Adrenal gland (tissue), 12 donors: Measurements from ENCODE around the gene SLC51B. TPM values are rescaled to one million over a fixed set of nuclear protein-coding genes. Genes with fewer than 3 reads are reported as not detected.

Experiments
- DNase-seq, 7 donors: peaks; one replicate each; pipeline ENCODE4 v3.0.0-alpha.2; 2019 to 2020
- H3K27ac ChIP-seq, 5 donors: fragments of 200-600 bp; sonication (generic) in 4 of 5; 1 replicate in 3 of 5; 2 replicates in 2 of 5; pipeline versions ENCODE4 v1.5.1 to v1.8.0; 2016 to 2020; ENCODE audit warnings: mild to moderate bottlenecking in 1 of 5
- H3K27me3 ChIP-seq: fragments of 200-600 bp; 2 replicates; pipeline ENCODE4 v1.8.0; 2021
- H3K36me3 ChIP-seq, 2 donors: fragments of 200-600 bp; replicated peaks in 1 of 2; 1 replicate in 1 of 2; 2 replicates in 1 of 2; pipeline versions ENCODE4 v1.5.1 to v1.8.0; 2018 to 2022
- H3K4me1 ChIP-seq, 2 donors: fragments of 200-600 bp; replicated peaks in 1 of 2; 1 replicate in 1 of 2; 2 replicates in 1 of 2; pipeline versions ENCODE4 v1.5.1 to v1.8.0; 2018 to 2021
- H3K4me3 ChIP-seq, 4 donors: fragments of 200-600 bp; sonication (generic) in 3 of 4; one replicate each; pipeline ENCODE4 v1.5.1; 2016 to 2018
- H3K9me3 ChIP-seq, 3 donors: fragments of 200-600 bp; sonication (generic) in 1 of 3; replicated peaks in 1 of 3; 1 replicate in 2 of 3; 2 replicates in 1 of 3; pipeline versions ENCODE4 v1.5.1 to v1.8.0; 2016 to 2021
- CTCF ChIP-seq, 6 experiments: fragments of 450-650 bp in 4 of 6; fragments of 200-600 bp in 2 of 6; sonication (generic) in 1 of 6; IDR thresholded peaks; 1 replicate in 5 of 6; 2 replicates in 1 of 6; pipeline versions ENCODE4 v1.5.1 to v1.8.0; 2016 to 2021; ENCODE audit warnings: antibody characterized with exemption in 6 of 6, mild to moderate bottlenecking in 2 of 6, moderate library complexity in 1 of 6
- POLR2A ChIP-seq, 2 donors: fragments of 450-650 bp; IDR thresholded peaks; one replicate each; pipeline ENCODE4 v1.6.1; 2017; ENCODE audit warnings: antibody characterized with exemption in 2 of 2, mild to moderate bottlenecking in 2 of 2, moderate library complexity in 1 of 2
- WGBS, 4 donors: extraction: QIAGEN DNeasy Blood & Tissue Kit in 2 of 4; methylation state at CpG; one replicate each; pipeline versions ENCODE4 v1.1.5 to v1.1.7; 2013 to 2017; 5-methylcytosine and 5-hydroxymethylcytosine counted together
- intact Hi-C, 2 donors: fragments of 100-400 bp; cut with DNase I; formaldehyde crosslinking; loops; one replicate each; pipeline versions ENCODE4 v1.14.1 to v1.15.0; 2022 to 2023
- polyA plus RNA-seq, 3 donors: library from polyadenylated mRNA; stranded (reverse); fragments of 200-250 nt in 2 of 3; fragments of 350-450 nt in 1 of 3; fragmentation: Illumina TruSeq in 1 of 3; extraction: RNeasy Lipid Tissue Mini Kit (QIAGEN cat#74804) in 1 of 3; gene quantifications; one replicate each; pipeline ENCODE4 v1.2.3, GENCODE V29; 2013 to 2014
- total RNA-seq, 9 donors: library from RNA; depleted of rRNA in 4 of 9; stranded (reverse); fragments of >200 nt in 4 of 9; fragments of 120-200 nt in 1 of 9; fragmentation: NEBNext Ultra II Directional in 1 of 9; extraction: Animal tissue kit (Norgen Biotek cat#: 25700) in 1 of 9; gene quantifications; one replicate each; pipeline versions ENCODE4 v1.1.0 to v1.2.4, GENCODE V29; 2013 to 2023
- donor health status: healthy with polysubstance abuse.
- donor health status: Bipolar disorder and iron deficiency.
- donor health status: DM: yes; HTN: yes; CAD: no.
- donor health status: DM: no; HTN: no; CAD: no.
- donor health status: DM: no; HTN: no; CAD: no.
- donor health status: DM: yes; HTN: yes; CAD: no.

Gene SLC51B
- total and polyA plus RNA-seq, 12 donors, result 0.32 to 3.1 (median 0.69) TPM; not detected in 3

GRCh38 chr15:65060641-65061397 is 15.6 kb downstream of the SLC51B start:
- peaks cover 7% of the 10 kb centered on the region for H3K27me3 ChIP-seq
- TF ChIP-seq CTCF (IDR thresholded peaks at IDR 0.05) (no peak), POLR2A (IDR thresholded peaks at IDR 0.05) (no peak)
- no peak overlapping the region for H3K4me3 ChIP-seq
- intact Hi-C loops, result no loop called here
- H3K27ac ChIP-seq, result peak overlapping the region in 2 of 5 donors; percentile 32 to 34
- no peaks in the 10 kb centered on the region for H3K36me3 ChIP-seq
- peaks cover 0 to 11% of the 10 kb centered on the region in 2 donors for H3K4me1 ChIP-seq
- peak; percentile 41 to 83 (median 76) for DNase-seq
- 48 to 75% (median 63%) methylated on average over 5 to 6 of the region's 6 CpGs for WGBS, 4 donors
- no peaks in the 10 kb centered on the region for H3K9me3 ChIP-seq

- intact Hi-C loops, result no loop called here
- no peaks in the 10 kb centered on the region for H3K36me3 ChIP-seq
- H3K9me3 ChIP-seq, result no peaks in the 10 kb centered on the region
- TF ChIP-seq CTCF (IDR thresholded peaks at IDR 0.05), result no peak
- TF ChIP-seq POLR2A (IDR thresholded peaks at IDR 0.05), result no peak
- peaks cover 15% of the 10 kb centered on the region for H3K27me3 ChIP-seq
- no peak overlapping the region for H3K27ac ChIP-seq
- peaks cover 0 to 11% of the 10 kb centered on the region in 2 donors for H3K4me1 ChIP-seq
- WGBS, 4 donors, result 76 to 93% (median 90%) methylated on average over 5 of the region's 5 CpGs
- no peak for DNase-seq
- no peak overlapping the region for H3K4me3 ChIP-seq
Measured at GRCh38 chr15:65062061-65062460, 16.9 kb downstream of the SLC51B start.

GRCh38 chr15:65062726-65063125 is 17.5 kb downstream of the SLC51B start:
- no peaks in the 10 kb centered on the region for H3K9me3 ChIP-seq
- H3K27me3 ChIP-seq, result peaks cover 22% of the 10 kb centered on the region
- no peak overlapping the region for H3K27ac ChIP-seq
- intact Hi-C loops, result no loop called here
- WGBS, 4 donors, result 76 to 97% (median 81%) methylated on average over 5 of the region's 5 CpGs
- no peak for TF ChIP-seq POLR2A (IDR thresholded peaks at IDR 0.05)
- TF ChIP-seq CTCF (IDR thresholded peaks at IDR 0.05), result no peak
- H3K36me3 ChIP-seq, result no peaks in the 10 kb centered on the region
- no peak overlapping the region for H3K4me3 ChIP-seq
- no peak for DNase-seq
- peaks cover 0 to 11% of the 10 kb centered on the region in 2 donors for H3K4me1 ChIP-seq

GRCh38 chr15:65066001-65066634 is 20.9 kb downstream of the SLC51B start:
- TF ChIP-seq POLR2A (IDR thresholded peaks at IDR 0.05) (no peak), CTCF (IDR thresholded peaks at IDR 0.05) (no peak)
- intact Hi-C loops, result no loop called here
- WGBS, 4 donors, result 69 to 78% (median 73%) methylated on average over 3 of the region's 3 CpGs
- Histone ChIP-seq H3K4me3 (no peak overlapping the region), H3K27ac (no peak overlapping the region), H3K4me1 (peaks cover 0 to 14% of the 10 kb centered on the region in 2 donors), H3K9me3 (no peaks in the 10 kb centered on the region), H3K36me3 (no peaks in the 10 kb centered on the region), H3K27me3 (peaks cover 25% of the 10 kb centered on the region)
- DNase-seq, result no peak
